Liver (tissue), 3 donors: ENCODE data around the gene ABCA12.

Source experiments
- CTCF ChIP-seq: fragments of 150-350 bp; IDR thresholded peaks from 2 replicates; pipeline ENCODE4 v1.5.1; 2017; ENCODE audit warnings: improper control_type of control experiment, low read depth, low read length; ENCODE audit not compliant: missing input control
- FOXA1 ChIP-seq: IDR thresholded peaks from 2 replicates; pipeline ENCODE4 v1.6.1; 2016; ENCODE audit warnings: antibody characterized with exemption
- RAD21 ChIP-seq, 2 donors: IDR thresholded peaks; 2 replicates each; pipeline ENCODE4 v1.6.1; 2016; ENCODE audit warnings: antibody characterized with exemption in 2 of 2, mild to moderate bottlenecking in 2 of 2
- REST ChIP-seq: IDR thresholded peaks from 2 replicates; pipeline ENCODE4 v1.6.1; 2016; ENCODE audit warnings: antibody characterized with exemption, mild to moderate bottlenecking
- SP1 ChIP-seq: IDR thresholded peaks from 2 replicates; pipeline ENCODE4 v1.6.1; 2018; ENCODE audit warnings: antibody characterized with exemption, mild to moderate bottlenecking
- ZBTB33 ChIP-seq: IDR thresholded peaks from 2 replicates; pipeline ENCODE4 v1.6.1; 2016; ENCODE audit warnings: antibody characterized with exemption
- donor health status: healthy.
- donor health status: healthy.

GRCh38 chr2:215138479-215138878 is at the start of gene ABCA12:
- TF ChIP-seq CTCF (no peak), FOXA1 (no peak), RAD21 (IDR thresholded peaks at IDR 0.05) (no peak), SP1 (no peak), ZBTB33 (no peak), REST (no peak)
